HG02571 (cell line): ENCODE results near the gene TAF9.
"Not testable (repeated sequence)": the region's sequence is repeated elsewhere in the genome, so short reads cannot be mapped to it uniquely, and the experiment has no call there.

Source experiments
- ATAC-seq: cut with Tn5 transposase; IDR thresholded peaks from one replicate; pipeline ENCODE4 v1.9.1; 2021; ENCODE audit warnings: mild to moderate bottlenecking, moderate library complexity; ENCODE audit not compliant: unreplicated experiment

TAF9 gene, protein sequence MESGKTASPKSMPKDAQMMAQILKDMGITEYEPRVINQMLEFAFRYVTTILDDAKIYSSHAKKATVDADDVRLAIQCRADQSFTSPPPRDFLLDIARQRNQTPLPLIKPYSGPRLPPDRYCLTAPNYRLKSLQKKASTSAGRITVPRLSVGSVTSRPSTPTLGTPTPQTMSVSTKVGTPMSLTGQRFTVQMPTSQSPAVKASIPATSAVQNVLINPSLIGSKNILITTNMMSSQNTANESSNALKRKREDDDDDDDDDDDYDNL

DNA sequence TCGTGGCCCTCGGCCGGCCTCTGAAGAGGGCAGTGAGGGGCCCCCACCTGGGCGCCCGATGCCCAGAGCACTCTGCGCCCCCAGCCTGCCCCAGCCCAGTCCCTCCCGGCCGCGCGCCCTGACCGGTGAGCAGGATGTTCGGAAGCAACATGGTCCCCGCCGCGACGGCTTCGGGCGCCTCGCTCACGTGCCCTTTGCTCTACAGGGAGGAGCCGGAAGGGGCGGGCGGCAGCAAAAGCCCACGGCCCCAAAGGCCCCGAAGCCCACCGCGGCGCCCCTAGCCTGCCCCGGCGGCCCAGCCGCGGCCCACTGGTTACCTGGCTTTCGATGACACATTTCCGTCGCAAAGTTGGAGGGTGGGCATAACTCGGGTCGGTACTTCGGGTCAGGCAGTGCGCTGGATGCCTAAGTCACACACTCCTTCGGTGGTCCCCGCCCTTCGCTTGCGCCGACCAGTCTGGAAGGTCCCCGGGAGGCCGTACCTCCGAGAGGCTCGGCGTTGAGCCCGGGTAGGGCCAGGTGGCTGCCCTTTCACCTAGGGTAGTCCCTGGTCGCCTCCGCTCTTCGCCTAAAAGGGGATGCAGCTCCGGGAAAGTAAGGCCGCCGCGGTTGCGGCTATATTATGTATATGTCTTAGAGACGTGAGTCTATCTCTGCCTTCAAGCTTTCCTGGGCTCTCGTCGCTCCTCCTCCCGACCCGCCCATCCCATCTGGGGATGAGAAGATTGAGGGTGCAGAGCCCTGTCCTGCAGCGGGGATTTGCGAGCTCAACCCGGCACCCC lies at the start of gene TAF9, which contains the start of the genes AK6 and RAD17:
TSS of gene TAF9 (minus strand) at position 181 of the 782 bp plus-strand sequence. CDS start 3,783 bp downstream, outside the sequence.
TSS of gene AK6 (minus strand) at position 181 of the 782 bp plus-strand sequence. CDS start at position 151, 30 bp downstream.
TSS of gene RAD17 (plus strand) at position 479 of the 782 bp plus-strand sequence. CDS start 2,391 bp downstream, outside the sequence.
- peak; percentile 90 for ATAC-seq

DNA sequence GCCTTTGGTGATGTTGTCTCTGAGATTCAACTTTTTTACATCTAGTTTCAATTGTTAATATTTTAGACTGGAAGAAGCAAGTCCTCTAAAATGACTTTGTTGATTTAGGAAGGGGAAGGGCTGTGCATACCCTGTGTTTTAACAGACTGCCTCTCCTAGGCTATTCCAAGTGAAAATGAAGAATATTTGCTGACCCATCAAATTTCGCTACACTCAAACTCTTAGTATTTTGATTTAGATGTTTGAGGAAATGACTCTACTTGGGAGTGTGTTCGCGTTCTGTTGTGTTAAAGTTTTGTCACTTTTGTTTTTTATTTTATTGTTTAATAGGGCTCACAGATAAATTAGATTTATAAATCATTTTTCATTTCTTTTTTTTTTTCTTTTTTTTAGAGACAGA lies 49.2 kb upstream of the TAF9 start:
- ATAC-seq = no peak

DNA sequence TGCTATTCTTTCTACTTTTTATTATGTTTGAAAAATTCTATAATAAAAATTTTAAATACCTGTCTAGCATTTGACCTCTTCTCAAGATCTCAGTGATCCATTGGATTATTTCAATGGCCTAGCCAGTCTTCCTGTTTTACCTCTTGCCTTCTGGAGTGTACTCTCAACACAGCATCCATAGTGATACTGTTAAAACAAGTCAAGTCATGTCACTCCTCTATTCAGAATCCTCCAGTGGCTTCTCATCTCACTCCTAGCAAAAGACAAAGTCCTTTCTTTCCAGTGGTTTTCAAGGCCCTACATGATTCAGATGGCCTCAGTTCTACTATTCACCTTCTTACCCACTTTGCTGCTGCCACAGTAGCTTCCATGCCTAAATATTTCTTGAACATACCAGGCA lies 47.4 kb upstream of the TAF9 start:
- ATAC-seq = no peak

DNA sequence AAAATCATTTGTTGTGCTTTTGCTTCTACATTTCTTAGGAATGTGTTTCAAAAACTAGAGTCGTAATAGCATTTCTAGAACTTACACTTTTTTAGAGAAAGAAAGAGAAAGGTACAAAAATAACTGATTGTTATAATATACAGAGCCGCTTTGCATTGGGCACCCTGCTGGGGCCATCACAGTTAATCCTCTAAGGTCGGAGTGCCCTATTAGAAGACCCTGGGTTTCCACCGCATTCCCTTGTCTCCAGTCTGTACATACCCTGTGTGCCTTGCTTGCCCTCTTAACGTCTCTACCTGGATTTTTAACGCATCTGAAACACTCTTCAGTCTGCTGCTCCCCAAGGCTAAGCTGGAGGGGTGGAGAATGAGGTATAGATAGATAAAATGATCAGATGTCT lies 46.9 kb upstream of the TAF9 start:
- ATAC-seq = no peak

DNA sequence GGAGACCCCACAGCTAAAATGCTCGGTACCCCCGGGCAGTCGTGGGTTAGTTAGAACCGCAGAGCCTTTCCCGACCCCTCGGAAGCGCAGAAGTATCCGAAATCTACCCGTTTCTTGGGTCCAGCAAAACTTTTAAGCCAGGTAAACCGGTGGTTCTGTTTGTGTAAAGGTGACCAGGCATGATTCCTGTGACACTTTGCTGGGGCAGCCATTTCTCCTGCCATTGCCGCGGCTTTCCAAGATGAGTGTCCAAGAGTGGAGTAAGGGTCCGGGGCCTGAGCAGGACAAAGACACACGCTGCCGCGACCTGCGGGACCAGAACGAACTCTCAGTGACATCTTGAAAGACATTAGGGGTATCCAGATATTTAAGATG lies 46.3 kb upstream of the TAF9 start:
- no peak for ATAC-seq

DNA sequence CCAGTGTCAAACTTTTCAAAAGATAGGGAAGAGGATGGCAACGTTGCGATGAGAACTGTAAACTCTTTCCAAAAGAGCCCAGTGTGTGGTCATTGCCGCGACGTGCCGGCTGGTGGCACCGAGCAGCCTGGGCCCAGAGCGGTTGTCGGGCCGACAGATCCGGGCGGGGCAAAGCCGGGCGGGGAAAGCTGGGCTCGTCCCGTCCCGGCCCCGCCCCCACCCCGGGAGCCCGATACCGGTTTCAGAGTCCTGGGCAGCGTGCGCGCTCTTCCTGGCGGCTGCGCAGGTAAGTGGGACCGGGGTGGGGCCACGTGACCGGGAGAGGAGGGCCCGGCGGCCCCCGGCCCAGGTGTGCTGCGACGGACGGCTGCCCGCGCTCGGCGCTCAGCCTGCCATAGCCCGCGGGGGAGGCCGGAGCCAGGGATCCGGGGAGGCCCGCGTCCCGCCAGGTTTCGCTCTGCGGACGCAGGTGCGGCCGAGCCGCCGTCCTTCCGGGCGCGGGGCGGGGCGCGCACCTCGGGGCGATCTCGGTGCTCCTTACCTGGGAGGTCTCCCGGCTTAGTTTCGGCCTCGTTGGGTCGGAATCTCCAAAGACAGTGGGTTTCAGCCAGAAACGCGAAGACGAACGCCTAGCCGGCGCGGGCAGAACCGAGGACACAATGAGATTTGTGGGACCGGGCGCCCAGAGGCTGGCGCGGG lies 45.7 kb upstream of the TAF9 start, which contains the start of gene MARVELD2:
TSS of gene MARVELD2 (plus strand) at position 232 of the 699 bp plus-strand sequence. CDS start 4,270 bp downstream, outside the sequence.
- ATAC-seq = peak; percentile 67

DNA sequence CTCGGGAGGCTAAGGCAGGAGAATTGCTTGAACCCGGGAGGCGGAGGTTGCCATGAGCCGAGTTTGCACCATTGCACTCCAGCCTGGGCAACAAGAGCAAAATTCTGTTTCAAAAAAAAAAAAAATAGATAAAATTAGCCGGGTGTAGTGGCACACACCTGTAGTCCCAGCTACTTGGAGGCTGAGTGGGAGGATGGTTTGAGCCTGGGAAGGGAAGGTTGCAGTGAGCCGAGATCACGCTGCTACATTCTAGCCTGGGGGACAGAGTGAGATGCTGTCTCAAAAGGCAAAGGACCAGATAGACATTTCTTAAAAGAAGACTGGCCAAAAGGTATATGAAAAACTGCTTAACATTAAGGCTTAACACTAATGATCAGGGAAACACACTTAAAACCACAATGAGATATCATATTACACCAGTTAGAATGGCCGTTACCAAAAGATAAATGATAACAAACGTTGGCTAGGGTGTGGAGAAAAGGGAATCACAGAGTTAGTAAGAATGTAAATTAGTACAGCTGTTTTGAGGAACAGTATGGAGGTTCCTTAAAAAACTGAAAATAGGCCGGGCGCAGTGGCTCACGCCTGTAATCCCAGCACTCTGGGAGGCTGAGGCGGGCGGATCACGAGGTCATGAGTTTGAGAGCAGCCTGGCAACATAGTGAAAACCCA lies 35.5 kb upstream of the TAF9 start:
- ATAC-seq = no peak

DNA sequence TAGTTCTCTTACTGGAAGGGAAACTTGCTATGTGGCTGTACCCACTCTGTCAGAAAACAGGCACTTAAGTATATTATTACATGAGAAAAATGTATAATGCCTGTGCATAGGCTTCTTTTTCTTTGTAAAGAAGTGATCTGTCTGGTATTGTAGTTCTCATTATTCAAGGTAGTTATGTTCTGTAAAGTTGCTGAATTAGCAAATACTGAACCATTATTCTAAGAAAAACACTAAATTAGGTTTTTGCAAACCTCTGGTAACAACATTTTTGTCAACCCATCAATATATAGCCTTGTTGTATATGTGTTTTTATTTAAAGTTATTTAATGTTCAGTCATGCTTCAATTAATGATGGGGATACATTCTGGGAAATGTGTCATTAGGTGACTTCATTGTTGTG lies 9.1 kb upstream of the TAF9 start:
- no peak for ATAC-seq

DNA sequence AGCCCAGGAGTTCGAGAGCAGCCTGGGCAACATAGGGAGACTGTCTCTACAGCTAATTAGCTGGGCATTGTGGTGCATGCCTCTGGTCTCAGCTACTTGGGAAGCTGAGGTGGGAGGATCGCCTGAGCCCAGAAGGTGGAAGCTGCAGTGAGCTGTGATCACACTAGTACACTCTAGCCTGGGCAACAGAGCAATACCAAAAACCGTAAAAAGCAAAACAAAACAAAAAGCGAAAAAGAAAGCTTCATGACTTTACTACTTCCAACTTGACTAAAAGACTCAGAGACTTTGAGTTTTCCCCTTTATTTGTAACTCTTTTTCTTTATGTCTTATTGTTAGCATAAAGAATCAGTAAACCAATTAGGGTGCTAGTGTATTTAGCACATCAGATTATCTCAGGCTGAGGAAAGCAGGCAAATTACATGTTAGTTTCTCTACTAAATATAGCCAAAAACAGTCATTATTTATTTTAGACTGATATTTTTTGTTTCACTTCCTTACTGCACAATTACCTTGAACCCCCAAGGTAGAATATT lies 5.7 kb upstream of the TAF9 start:
- ATAC-seq = peak; percentile 71

DNA sequence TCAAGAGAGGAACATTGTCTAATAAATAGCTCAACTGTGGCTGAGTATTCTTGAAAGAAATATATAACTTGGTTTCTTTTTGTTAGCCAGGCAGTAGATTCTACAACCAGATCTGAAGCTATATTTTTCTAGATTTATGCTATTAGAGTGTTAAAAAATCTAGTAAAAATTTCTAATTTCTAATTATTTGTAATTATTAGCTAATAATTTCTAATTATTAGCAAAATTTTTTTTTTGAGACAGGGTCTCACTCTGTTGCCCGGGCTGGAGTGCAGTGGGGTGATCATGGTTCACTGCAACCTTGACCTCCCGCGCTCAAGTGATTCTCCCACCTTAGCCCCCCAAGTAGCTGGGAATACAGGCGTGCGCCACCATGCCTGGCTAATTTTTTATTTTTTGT lies 3.1 kb upstream of the TAF9 start:
- ATAC-seq = no peak

DNA sequence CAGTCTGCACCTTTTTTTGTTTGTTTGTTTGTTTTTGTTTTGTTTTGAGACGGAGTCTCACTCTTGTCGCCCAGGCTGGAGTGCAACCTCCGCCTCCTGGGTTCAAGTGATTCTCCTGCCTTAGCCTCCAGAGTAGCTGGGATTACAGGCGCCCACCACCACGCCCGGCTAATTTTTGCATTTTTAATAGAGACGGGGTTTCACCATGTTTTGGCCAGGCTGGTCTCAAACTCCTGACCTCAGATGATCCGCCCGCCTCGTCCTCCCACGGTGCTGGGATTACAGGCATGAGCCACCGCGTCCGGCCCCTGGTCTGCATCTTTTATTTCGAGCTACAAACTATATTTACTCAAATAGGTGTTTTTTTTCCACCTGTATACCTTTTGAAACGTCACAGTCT lies 1.0 kb upstream of the TAF9 start:
- ATAC-seq = not testable (repeated sequence)

DNA sequence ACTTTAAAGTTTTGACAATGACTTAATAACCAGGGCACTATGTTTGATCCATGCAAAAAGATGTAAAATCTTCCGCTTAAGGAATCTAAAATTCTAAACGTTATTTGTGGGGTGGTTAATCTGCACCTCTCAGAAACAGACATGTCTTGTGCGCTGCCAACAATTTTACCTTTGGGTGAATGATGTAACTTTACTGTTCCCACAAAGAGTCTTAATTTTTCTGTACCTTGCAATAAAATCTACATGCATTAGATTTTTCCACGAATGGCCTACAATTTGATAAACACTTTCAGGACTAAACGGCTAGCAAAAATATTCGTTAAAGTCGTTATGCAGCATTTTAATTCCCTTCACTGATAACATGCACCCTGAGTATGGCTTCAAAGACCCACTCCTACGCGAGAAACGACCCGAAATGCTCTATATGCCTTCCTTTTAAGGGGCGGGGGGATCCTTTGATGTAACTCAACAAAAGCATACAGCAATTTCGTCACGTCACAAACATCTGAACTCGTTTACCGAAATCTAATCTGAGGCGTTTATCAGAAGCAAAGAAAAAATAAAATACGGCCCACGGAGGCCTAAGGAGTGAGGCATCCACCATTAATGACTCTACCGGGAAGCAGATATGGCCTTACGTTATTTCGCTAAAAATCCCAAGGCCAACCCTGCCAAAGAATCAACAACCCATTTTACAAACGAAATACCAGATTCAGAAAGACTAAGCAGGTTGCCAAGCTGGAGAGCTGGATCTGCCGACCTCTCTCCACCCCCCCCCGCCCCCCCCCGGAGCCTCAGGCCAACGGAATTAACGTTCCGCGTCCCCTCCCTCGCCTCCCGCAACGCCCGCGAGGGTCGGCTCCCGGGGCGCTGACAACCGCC lies 621 bp downstream of the TAF9 start:
- no peak for ATAC-seq

DNA sequence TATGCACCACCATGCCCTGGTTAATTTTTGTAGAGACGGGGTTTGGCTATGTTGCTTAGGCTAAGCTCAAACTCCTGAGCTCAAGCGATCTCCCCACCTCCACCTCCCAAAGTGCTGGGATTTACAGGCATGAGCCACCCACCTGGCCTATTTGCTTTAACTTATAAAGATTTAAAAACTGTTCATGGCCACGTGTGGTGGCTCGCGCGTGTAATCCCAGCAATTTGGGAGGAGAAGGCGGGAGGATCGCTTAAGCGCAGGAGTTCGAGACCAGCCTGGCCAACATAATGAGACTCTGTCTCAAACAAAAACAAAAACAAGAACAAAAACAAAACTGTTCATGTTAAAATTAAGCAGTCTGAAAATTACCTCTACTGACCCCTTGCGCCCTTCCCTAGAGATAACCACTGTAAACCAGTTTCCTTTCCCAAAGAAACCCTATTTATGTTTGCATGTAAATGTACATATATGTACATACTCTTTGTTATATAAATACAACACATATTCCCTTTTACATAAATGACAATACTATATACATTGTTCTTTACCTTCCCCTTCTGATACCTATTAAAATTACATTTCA lies 1.5 kb downstream of the TAF9 start:
- ATAC-seq = no peak

DNA sequence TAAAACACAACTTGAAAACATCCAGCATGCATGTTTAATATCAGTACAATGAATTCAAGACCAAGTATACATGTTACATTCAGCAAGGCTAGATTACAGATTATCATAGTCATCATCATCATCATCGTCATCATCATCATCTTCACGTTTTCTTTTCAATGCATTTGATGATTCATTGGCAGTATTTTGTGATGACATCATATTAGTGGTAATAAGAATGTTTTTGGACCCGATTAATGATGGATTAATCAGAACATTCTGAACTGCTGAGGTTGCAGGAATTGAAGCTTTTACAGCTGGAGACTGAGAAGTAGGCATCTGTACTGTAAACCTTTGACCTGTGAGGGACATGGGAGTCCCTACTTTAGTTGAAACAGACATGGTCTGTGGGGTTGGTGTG lies 4.5 kb downstream of the TAF9 start:
- no peak for ATAC-seq

DNA sequence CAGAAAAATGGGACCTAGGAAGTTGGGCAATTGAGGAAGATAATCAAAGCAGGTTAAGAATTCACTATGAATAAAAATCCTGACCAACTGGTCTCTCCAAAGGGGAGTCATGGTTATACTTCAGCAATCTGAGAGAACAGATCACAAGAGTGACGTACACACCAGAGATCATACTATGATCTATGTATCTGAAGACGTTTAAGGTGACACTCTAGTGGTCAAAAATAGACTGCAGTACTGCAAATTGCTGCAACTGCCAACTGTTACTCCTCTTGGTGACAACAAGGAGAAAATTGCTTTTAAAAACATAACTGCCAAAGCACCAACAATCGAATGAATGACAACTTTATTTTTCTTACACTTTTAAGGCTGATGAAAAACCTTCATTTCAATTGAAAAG lies 4.9 kb downstream of the TAF9 start:
- no peak for ATAC-seq

DNA sequence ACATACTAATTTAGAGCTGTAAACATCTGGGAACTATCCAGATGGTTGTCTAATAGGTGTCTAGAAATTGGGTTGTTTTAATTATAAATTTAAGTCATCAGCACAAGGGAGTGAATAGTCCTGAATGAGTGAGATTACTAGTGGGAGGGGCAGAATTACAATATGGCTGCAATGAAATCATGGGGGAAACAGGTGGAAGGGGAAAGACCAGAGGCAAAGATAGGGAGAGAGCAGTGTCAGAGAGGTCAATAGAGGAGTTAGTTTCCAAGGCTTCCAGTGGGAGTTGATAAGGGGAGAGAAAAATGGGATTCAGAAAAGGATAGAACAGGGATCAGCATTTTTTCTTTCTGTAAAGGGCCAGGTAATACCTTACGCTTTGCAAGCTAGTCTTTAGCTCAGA lies 8.9 kb downstream of the TAF9 start:
- ATAC-seq = no peak

DNA sequence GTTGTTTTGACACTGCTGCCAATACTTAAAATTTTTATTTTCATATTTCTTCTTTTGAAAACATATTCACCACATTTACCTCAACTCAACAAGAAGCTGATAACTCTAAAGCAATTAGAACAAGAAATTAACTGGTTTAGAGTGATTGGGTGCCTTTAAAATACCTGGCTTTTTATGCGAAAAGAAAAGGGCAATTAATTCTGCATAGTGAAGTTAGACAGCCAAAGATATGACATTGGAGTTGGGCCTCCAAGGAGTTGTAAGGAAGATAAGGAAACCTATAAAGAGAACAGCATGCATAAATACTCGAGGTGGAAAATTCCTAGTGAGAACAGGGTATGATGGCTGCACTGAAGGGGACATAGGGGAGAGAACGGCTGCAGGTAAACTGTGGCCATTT lies 9.6 kb downstream of the TAF9 start:
- ATAC-seq = no peak

DNA sequence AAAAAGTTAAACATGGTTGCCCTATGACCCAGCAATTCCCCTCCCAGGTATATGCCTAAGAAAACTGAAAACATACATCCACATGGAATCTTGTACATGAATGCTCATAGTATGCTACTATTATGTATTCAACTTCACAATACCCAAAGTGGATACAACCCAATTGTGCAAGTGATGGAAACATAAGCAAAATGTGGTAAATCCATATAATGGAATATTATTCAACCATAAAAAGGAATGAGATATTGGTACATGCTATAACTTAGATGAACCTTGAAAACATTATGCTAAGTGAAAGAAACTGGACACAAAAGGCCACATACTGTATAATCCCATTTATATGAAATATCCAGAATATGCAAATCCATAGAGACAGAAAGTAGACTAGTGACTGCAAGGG lies 18.7 kb downstream of the TAF9 start:
- ATAC-seq = no peak

DNA sequence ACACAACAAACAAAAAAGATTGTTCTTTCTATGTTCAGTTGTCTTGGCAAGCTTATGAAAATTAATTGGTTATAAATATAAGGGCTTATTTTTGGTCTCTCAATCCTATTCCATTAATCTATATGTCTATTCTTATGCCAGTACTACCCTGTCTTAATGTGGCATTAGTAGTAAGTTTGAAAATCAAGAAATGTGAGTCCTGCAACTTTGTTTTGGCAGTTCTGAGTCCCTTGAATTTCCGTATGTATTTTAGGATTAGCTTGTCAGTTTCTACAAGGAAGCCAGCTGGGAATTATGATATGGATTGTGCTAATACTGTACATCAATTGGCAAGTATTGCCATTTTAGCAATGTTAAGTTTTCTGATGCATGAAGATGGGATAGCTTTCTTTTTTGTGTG lies 26.2 kb downstream of the TAF9 start:
- no peak for ATAC-seq
